ENCODE results near the gene POGK. TPM values are rescaled to one million over a fixed set of nuclear protein-coding genes. Genes with fewer than 3 reads are reported as not detected.
A peak's percentile ranks its signal among the peaks of the same experiment; 100 is the strongest.

POGK gene
- total and polyA plus RNA-seq, 9 of the 15 experiments (the other 6 are each of a cell fraction or from before 2014, with no cell fraction given) = 6.1 to 44.5 (median 24.3) TPM

DNA sequence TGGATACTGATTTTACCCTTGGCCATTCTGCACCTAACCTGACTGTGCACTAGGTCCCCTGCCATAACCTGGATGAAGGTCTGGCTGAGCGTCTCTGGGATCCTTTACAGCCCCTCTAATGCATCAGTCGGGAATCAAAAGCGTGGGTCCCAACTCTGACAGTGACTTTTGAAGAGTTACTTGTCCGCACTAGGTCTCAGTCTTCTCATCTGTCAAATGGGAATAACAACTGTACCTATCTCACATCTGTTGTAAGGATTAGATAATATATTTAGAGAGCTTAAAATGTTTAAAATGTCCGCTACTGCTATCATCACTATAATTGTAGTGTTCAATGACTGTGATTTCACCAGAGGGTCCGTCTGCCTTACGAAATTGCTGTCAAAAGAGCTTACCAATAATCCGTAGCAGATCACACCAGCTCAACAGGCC is 36.0 kb downstream of the POGK start (continued):
- TF ChIP-seq FOXM1 (IDR thresholded peaks at IDR 0.05; ENCODE audit: low read depth) (peak; percentile 13; the same call in 1 of the 2 replicates), FOXM1 (CRISPR knock-in tag; IDR thresholded peaks at IDR 0.05; ENCODE audit: low read depth) (no peak), KAT7 (CRISPR knock-in tag; IDR thresholded peaks at IDR 0.05; ENCODE audit: borderline replicate concordance) (no peak), SNRNP70 (optimal IDR thresholded peaks at IDR 0.05; ENCODE audit: low read depth, low read length) (no peak), TEAD2 (tag; IDR thresholded peaks at IDR 0.05) (no peak), HDAC2 (IDR thresholded peaks at IDR 0.05) (peak; percentile 96), NFRKB (IDR thresholded peaks at IDR 0.05; ENCODE audit: low read depth) (no peak), PTBP1 (IDR thresholded peaks at IDR 0.05; ENCODE audit: low read depth, low read length) (peak; percentile 54; the same call in 1 of the 2 replicates), SREBF2 (CRISPR knock-in tag; IDR thresholded peaks at IDR 0.05) (no peak), ZSCAN32 (CRISPR knock-in tag; IDR thresholded peaks at IDR 0.05) (no peak), TEAD4 (IDR thresholded peaks at IDR 0.05; ENCODE audit: low read length) (peak; percentile 13; the same call in 1 of the 2 replicates), TEAD4 (CRISPR knock-in tag; IDR thresholded peaks at IDR 0.05; ENCODE audit: borderline replicate concordance) (no peak), PHB2 (IDR thresholded peaks at IDR 0.05; ENCODE audit: low read depth) (no peak), SUPT5H (IDR thresholded peaks at IDR 0.05) (no peak), TAF9B (IDR thresholded peaks at IDR 0.05; ENCODE audit: partially characterized antibody) (no peak), ZNF23 (CRISPR knock-in tag; IDR thresholded peaks at IDR 0.05) (no peak), POLR2AphosphoS2 (IDR thresholded peaks at IDR 0.05; ENCODE audit: low read length) (no peak), NONO (IDR thresholded peaks at IDR 0.05; ENCODE audit: low read depth in 2 of 2, low read length in 1 of 2) (no peak), ZBED1 (IDR thresholded peaks at IDR 0.05) (no peak), RFX7 (CRISPR knock-in tag; IDR thresholded peaks at IDR 0.05) (no peak), TEAD1 (CRISPR knock-in tag; IDR thresholded peaks at IDR 0.05) (no peak)
- TF ChIP-seq, protein P1, sequence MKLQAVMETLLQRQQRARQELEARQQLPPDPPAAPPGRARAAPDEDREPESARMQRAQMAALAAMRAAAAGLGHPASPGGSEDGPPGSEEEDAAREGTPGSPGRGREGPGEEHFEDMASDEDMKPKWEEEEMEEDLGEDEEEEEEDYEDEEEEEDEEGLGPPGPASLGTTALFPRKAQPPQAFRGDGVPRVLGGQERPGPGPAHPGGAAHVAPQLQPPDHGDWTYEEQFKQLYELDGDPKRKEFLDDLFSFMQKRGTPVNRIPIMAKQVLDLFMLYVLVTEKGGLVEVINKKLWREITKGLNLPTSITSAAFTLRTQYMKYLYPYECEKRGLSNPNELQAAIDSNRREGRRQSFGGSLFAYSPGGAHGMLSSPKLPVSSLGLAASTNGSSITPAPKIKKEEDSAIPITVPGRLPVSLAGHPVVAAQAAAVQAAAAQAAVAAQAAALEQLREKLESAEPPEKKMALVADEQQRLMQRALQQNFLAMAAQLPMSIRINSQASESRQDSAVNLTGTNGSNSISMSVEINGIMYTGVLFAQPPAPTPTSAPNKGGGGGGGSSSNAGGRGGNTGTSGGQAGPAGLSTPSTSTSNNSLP (IDR thresholded peaks at IDR 0.05; ENCODE audit: borderline replicate concordance, low read depth, low read length) = no peak
- TF ChIP-seq, protein P2, sequence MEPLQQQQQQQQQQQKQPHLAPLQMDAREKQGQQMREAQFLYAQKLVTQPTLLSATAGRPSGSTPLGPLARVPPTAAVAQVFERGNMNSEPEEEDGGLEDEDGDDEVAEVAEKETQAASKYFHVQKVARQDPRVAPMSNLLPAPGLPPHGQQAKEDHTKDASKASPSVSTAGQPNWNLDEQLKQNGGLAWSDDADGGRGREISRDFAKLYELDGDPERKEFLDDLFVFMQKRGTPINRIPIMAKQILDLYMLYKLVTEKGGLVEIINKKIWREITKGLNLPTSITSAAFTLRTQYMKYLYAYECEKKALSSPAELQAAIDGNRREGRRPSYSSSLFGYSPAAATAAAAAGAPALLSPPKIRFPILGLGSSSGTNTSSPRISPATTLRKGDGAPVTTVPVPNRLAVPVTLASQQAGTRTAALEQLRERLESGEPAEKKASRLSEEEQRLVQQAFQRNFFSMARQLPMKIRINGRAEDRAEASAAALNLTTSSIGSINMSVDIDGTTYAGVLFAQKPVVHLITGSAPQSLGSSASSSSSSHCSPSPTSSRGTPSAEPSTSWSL (CRISPR knock-in tag; IDR thresholded peaks at IDR 0.05; ENCODE audit: borderline replicate concordance) = no peak
- TF ChIP-seq, protein P3, sequence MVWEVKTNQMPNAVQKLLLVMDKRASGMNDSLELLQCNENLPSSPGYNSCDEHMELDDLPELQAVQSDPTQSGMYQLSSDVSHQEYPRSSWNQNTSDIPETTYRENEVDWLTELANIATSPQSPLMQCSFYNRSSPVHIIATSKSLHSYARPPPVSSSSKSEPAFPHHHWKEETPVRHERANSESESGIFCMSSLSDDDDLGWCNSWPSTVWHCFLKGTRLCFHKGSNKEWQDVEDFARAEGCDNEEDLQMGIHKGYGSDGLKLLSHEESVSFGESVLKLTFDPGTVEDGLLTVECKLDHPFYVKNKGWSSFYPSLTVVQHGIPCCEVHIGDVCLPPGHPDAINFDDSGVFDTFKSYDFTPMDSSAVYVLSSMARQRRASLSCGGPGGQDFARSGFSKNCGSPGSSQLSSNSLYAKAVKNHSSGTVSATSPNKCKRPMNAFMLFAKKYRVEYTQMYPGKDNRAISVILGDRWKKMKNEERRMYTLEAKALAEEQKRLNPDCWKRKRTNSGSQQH (CRISPR knock-in tag; IDR thresholded peaks at IDR 0.05) = no peak
- TF ChIP-seq, protein P4, sequence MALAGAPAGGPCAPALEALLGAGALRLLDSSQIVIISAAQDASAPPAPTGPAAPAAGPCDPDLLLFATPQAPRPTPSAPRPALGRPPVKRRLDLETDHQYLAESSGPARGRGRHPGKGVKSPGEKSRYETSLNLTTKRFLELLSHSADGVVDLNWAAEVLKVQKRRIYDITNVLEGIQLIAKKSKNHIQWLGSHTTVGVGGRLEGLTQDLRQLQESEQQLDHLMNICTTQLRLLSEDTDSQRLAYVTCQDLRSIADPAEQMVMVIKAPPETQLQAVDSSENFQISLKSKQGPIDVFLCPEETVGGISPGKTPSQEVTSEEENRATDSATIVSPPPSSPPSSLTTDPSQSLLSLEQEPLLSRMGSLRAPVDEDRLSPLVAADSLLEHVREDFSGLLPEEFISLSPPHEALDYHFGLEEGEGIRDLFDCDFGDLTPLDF (CRISPR knock-in tag; IDR thresholded peaks at IDR 0.05) = no peak
- TF ChIP-seq, protein P5, sequence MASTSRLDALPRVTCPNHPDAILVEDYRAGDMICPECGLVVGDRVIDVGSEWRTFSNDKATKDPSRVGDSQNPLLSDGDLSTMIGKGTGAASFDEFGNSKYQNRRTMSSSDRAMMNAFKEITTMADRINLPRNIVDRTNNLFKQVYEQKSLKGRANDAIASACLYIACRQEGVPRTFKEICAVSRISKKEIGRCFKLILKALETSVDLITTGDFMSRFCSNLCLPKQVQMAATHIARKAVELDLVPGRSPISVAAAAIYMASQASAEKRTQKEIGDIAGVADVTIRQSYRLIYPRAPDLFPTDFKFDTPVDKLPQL (IDR thresholded peaks at IDR 0.05; ENCODE audit: extremely low read depth, insufficient read length) = no peak
